GM21390 (cell line): ENCODE data around the gene PCSK2.
"Not testable (repeated sequence)": the region's sequence is repeated elsewhere in the genome, so short reads cannot be mapped to it uniquely, and the experiment has no call there.

Experiments
- ATAC-seq: cut with Tn5 transposase; IDR thresholded peaks from one replicate; pipeline ENCODE4 v1.9.1; 2021; ENCODE audit not compliant: unreplicated experiment

The PCSK2 gene, protein sequence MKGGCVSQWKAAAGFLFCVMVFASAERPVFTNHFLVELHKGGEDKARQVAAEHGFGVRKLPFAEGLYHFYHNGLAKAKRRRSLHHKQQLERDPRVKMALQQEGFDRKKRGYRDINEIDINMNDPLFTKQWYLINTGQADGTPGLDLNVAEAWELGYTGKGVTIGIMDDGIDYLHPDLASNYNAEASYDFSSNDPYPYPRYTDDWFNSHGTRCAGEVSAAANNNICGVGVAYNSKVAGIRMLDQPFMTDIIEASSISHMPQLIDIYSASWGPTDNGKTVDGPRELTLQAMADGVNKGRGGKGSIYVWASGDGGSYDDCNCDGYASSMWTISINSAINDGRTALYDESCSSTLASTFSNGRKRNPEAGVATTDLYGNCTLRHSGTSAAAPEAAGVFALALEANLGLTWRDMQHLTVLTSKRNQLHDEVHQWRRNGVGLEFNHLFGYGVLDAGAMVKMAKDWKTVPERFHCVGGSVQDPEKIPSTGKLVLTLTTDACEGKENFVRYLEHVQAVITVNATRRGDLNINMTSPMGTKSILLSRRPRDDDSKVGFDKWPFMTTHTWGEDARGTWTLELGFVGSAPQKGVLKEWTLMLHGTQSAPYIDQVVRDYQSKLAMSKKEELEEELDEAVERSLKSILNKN

DNA sequence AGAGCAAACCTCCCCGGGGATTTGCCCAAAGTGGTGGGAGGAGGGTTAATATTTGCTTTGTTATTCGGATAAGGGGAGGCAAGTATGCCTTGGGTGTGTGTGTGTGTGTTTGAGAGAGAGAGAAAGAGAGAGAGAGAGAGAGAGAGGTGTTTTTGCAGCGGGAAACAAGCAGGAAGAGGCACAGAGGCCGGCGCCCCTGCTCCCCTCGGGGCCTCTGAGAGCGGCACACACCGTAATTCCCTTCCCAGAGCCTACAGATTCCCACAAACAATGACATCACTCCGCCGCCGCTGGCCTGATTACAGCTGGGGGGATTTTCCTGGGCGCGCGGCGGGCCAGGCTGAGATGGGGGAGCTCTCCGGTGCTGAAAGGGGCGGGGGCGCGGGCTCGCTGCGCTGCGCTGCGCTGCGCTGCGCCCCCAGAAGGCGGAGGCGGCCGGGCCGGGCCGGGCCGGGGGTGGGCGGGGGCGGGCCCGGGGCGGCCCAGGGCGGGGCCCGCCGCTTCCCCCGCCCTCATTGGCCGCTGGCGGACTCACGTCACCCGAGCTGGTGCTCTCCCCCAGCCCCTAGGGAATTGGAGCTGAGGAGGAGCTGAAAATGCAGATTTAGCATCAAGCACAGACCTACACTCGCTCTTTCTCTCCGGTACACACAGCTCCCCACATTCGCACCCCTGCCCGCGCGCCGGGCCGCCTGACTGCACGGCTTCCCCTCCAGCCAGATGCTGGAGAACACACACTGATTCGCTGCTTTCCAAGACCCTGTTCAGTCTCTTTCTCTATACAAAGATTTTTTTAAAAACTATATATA, at the start of gene PCSK2:
Gene PCSK2, plus strand, starts transcription at position 631 of the 809 bp plus-strand sequence. CDS start 266 bp downstream, outside the sequence.
- ATAC-seq: no peak

DNA sequence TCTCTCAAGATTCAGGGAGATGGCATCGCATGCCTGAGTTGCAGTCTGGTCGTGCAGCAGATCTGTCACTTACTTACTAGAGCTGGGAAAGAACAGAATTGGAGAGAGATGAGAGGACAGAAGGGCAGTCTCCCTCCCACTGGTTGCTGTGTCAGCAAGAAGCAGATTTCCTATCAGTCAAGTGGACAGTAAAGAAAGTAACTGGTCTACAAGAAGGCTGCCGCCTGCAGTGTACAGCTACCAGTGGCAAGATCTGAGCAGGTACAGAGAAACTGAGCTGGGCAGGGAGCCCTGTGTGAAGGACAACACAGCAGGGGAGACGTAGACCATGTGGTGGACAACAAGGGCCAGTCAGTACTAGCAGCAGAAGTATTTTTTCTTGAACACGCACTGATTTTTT, 49.5 kb upstream of the PCSK2 start:
- no peak for ATAC-seq

DNA sequence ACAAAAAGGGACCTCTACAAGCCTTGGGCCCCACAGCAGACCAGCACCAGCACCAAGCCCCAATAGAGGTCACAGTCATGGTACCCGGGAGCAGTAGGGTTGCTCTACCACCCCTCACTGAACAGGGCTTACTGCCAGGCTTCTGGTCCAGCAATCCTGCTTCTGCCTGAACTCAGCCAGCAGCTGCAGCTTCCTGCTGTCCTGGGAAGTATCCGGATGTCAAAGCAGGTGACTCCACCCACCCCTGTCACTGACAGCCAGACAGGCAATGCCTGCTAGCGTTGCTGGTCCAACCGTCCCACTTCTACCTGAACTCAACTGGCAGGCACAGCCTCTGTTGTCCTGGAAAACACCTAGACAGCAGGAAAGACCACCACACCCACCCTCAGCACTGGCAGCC, 47.0 kb upstream of the PCSK2 start:
- ATAC-seq: no peak

DNA sequence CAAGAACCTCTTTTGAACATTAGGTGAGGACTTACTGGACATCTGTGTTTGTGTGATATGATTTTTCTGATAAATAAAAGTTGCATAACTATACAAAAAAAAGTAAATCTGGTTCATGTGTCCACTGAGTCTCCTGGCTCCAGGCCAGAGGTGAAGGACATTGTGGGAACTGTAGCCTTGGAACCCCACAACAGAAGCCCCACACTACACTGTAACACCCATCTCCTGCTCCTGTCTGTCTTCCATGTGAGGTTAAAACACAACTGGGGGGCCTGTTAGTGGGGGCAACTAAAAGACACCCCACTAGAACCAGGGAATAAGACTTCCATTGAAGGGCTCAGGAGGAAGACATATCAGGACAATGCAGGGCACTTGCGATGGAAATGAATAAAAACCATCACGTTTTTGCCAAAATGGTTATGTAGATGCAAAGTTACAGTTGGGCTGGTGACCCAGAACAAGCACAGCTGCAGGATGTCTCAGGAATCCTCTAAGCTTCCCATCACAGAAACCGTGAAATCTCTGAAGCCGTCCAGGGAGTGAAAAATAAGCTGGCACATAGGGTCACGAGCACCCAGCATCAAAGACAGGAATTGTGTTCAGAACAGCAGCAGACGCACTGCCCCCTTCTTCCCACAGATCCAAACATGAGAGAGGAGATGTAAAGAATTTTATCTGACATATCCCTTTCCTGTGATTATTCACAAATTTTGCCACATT, 36.7 kb upstream of the PCSK2 start:
- no peak for ATAC-seq

DNA sequence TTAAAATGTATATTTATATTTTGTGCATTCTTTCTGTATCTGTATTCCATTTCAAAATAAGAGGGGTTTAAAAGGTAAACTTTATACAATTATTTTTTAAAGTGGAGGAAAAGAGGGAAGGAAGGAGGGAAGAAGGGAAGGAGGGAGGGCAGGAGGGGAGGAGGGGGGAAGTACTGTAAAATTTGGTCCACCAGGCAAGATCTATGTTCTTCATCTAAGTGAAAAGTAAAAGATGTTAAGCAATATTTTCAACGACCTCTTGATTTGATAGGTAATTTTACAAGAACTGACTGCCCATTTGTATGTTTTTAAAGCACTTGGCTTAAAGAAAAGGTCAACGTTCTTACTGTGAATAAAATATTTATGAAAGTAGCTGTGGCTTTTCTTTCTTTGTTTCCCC, 29.8 kb upstream of the PCSK2 start:
- ATAC-seq: no peak

DNA sequence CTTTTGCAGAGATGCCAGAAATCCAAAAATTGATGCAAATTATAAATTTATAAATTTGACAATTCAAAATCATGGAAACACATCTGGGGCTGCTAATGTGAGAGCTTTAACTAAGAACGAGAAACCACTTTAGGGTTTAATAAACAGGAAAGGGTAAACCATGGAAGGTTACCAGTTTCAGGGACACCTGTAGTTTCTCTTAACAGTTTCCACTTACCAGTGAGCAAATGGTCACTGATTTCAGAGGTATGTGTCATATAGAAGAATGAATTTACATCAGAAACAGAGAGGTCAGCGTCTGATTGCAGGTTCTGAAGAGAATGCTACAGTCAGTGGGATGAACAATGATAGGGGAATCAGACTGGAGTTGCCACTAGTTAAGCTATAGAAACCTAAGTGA, 24.8 kb upstream of the PCSK2 start:
- no peak for ATAC-seq

DNA sequence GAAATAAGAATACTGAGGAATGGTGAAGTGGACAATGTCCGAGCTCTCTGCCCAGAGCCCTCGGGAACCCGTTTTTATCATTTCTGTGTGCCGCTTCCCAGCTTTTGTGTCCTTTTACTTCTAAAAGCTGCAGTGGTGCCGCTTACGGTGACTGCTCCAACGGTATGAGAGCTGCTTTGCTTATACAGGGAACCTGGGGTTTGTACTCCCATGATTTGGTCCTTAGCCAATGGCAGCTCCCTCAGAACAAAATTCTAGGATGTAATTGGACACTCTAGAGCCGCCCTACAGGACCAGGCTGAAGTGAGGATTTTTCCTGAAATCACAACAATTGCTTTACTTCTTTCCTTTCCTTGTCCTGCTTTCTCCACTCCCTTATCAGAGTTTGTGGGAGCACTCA, 24.2 kb upstream of the PCSK2 start:
- no peak for ATAC-seq

DNA sequence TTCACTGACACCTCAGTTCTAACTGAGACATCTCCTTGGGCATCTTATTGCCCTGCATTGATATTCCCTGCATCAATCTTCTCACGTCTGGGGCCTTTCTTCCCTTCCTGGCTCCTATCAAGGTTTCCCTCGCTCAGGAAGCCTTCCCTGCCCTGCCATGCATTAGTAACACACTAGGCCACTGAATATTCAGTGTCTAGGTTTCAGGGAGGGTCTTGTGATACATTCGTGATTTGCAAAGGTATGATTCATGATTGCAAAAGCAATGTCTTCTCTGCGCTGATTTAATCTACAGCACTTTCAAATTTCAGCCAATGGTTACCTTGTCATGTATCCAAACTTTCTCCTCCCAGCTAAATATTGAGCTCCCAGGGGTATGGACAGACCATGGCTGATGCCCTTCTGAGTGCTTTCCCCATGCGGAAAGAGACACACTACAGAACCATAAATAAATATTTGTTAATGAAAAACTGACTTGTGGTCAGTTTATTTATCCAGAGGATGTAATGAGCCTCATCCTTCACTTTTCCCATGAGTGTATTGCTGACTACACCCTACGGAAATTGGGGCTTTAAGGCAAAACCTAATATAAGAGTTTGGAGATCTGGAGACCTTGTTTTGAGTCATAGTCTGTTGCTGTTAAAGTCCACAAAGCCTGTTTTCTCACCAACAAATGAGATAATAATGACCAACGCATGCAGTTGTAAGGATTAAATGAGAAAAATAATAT, 21.6 kb upstream of the PCSK2 start:
- no peak for ATAC-seq

DNA sequence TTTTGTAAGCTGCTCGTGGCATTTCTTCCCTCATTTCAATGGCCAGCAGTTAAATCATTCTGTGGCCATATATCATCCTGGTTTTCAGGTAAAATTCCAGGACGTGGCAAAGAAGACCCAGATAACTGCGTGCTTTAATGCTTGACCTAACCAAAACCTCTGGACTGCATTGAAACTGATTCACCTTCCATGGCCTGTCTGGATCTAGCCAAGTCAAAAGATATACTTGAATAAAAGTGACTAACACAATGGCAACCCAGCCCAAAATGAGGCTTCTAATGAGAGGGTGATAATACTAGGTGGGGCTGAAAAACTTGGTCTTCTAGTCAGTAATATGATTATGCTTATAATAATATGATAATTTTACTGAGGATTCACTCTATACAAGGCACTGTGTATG, 16.5 kb upstream of the PCSK2 start:
- no peak for ATAC-seq

DNA sequence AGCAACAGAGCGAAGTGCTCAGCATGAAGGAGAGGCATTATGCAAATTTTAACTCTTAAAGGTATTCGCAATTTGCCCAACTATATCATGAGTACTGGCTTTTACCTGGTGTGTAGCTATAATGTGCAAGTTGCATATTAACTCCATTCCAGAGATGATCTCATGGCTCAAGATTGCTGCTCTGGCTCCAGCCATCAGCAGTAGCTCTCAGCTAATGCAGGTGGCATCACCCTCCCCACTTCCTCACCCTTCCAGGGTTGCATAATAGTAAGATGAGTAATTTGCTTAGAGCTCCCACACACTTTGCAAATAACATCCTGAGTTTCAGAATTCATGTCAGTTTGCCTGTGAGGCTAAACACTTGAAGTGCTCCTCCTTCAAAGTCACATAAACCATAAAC, 15.9 kb upstream of the PCSK2 start:
- ATAC-seq: no peak

DNA sequence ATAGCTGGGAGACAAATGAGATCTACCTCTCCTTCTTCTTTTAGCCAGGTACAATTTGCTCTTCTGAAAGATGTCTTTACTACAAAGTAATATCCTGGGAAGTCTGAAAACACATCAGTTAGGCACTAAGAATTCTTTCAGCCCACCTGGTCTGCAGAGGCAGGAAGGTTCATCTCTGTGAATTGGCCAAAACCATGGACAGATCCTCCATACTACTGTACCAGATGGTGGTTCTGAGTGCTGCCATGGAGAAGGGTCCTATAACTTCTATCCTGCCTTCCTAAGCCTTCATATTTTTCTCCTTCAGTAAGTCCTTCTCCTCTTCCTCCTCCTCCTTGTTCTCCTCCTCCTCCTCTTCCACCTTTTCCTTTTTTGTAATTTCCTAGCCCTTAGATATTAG, 11.7 kb upstream of the PCSK2 start:
- ATAC-seq: no peak

DNA sequence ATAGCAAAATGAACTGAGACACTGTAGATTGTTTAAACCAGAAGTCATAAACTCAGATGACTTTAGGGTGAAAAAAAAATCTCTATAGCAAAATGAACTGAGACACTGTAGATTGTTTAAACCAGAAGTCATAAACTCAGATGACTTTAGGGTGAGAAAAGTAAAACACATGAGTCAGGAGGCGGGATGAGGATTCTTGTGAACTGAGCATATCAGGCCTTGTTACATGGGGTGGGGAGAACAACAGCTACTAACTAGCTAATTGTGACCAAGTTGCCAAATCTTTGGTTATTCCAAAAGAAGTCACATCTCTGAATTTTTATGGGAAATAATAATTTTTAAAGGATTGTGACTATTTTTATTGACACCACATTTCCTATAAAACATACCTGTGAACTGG, 7.0 kb upstream of the PCSK2 start:
- not testable (repeated sequence) for ATAC-seq

DNA sequence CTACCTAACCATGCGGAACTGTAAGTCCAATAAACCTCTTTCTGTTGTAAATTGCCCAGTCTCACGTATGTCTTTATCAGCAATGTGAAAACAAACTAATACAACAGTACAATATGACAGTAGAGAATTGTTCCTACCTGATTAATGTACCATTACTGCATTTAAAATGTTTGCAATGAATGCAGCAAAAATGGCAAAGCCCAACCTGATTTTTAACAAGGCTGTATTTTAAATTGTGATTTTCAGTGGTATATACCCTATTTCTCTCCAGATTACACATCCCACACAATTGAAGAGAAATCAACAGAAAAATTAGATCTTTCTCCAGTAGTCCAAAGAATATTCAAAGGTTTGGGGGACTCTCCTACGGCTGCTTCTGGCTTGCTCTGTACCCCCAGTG, 3.3 kb upstream of the PCSK2 start:
- ATAC-seq: no peak

DNA sequence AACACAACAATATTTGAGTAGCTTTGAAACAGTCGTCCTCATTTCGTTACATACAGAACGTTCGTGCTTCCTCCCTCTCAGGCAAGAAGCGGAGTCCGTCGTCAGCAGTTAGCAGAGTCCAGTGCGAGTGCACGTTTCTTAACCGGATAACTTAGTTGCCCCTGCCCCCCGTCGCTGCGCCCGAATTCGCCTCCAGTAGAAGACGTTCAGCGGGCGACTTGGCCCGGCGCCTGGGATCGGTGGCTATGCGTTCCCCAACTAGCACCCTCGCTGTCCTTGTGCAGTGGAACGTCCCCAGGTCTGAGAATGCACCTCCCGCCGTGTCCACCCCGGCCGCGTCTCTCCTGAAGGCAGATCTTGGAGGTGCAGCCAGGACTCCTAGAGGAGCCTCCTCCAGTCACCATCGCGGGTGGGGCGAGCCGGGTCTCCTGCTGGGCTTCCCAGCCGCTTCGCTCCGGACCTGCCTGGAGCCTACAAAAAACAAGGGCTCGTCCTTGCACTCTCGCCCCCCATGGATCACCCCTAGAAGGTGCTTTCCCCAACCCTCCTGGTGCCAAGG, 910 bp upstream of the PCSK2 start:
- ATAC-seq: no peak

DNA sequence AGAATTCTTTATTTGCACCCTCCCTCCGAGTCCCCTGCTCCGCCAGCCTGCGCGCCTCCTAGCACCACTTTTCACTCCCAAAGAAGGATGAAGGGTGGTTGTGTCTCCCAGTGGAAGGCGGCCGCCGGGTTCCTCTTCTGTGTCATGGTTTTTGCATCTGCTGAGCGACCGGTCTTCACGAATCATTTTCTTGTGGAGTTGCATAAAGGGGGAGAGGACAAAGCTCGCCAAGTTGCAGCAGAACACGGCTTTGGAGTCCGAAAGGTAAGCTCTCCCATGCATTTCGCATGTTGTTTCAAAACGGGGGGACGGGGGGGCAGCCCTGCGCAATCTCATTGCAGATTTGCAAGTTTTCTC, 357 bp downstream of the PCSK2 start:
- no peak for ATAC-seq

DNA sequence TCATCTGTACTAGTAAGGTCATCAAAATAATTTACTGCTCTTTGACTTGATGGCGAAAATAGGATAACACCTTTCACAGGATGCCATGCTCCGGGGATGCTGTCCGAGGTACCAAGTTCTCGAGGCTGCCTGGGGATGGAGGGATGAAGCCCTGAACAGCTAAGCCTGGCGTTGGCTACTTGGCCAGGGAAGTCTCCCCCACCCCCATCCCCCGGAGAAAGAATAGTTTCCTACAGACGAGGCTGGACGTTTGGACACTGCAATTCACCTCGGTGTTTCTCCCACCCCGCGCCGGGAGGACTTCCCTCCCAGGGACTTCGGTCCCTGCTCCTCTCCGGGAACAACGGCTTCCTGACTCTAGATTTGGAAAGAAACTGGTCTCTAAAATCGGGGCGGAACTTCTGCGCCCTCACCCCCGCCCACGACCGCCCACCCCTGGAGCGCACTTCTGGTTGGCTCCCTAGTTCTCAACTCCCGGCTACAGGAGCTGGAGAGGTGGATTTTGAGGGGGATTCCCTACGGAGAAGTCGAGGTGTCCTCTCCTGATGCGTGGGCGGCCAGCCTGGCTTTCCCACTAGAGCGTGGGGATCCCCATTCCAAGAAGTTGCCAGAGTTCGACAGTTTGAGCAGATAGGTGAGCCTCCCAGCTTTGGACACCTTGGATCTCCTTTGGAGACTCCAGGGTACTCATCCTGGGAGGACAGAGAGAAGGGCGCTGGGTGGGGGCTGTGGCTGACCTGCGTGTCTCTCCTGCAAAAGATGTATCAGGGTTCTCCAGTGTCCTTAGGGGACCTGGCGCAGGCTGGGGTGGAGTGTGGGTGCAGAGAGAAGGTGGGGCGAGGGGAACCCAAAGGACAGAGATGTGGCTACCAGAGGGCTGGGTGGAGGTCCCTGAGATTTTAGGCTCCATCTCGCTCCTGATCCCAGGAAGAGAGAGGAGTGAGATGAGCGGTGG, 1.1 kb downstream of the PCSK2 start:
- no peak for ATAC-seq

DNA sequence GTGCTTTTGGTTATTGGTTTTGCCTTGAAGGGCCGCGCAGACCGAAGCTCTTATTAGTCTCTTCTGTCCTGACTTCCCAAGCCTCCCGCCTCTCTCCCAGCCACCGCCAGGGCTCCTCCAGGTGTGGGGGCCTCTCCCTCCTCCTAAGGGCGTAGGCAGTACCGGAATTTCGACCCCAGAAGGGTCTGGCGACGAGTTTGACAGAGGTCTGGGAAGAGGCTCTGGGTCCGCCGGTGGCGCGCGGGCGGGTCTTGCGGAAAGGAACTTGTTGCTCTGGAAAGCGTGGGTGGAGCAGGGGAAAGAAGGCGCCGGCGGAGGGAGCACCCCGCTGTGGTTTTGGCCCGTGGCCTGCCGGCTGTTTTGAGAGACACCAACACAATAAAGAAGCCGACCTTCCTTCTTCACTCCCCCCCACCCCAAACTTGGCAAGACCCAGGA, 1.8 kb downstream of the PCSK2 start:
- ATAC-seq: no peak

DNA sequence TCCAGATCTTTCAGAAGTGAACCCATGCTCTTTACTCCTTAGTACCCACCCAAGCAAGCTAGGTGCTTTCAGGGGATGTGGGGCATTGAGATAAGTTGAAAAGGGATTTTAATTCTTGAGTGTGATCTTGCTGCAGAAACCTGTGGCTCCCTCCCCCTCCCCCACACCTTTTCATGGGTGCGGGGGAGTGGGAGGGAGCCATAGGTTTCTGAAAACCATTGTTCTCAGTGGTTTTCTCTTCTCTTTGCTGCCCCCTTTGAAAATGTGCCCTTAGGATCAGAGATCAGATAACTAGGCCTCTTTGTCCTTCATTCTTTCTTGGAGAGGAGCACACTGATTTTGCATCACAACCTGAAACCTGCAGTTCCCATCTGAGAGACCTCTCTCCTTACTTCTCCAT, 2.4 kb downstream of the PCSK2 start:
- no peak for ATAC-seq

DNA sequence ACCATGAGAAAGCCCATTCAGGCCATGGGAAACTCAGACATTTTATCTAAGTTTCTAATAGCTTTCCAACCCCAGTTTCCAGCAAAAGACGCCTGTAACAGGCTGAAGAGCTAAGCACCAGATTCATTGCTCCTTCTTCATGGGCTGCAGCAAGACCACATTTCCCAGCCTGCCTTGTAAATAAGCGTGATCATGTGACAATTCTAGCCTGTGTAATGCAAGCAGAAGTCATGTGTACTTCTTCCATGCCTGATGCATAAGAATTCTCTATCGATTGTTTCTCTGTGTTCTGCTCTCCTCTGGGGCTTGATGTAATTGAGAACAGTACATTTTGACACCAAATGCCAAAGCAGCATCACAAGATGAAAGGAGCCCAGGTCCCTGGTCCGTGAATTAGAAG, 6.8 kb downstream of the PCSK2 start:
- ATAC-seq: no peak
